NCI-H2107 treated with DMSO at 0.1 percent for 48 hours (cell line): Measurements from ENCODE around the gene DACH1.
"Not testable (repeated sequence)": the region's sequence is repeated elsewhere in the genome, so short reads cannot be mapped to it uniquely, and the experiment has no call there.

ENCODE experiments used
- DNase-seq: peaks from one replicate; lab custom pipeline; 2025; ENCODE audit not compliant: unreplicated experiment; lab: John Stamatoyannopoulos, UW

Gene DACH1

GRCh38 chr13:71867131-71867814, at the start of gene DACH1:
TSS of gene DACH1 (minus strand) at chr13:71867204.
- peak; percentile 87 for DNase-seq

DNA sequence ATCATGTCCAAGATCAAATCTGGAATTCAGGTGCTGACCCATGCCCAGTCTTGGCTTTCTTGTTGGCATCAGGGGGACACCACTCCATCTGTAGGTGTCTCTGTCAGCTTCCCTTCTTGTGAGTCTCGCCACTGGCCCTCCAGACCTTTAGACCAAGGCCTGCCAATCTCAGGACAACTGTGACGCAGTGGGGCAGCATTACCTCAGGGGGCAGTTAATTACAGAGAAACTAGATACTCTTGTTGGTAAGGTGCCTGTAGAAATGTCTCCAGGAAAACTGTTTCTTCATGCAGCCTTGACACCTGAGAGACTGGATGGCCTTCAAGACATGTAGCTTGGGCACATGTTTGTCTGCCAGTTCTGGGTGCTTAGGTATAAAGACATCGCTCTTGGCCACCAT, 46.7 kb upstream of the DACH1 start:
- DNase-seq: no peak

DNA sequence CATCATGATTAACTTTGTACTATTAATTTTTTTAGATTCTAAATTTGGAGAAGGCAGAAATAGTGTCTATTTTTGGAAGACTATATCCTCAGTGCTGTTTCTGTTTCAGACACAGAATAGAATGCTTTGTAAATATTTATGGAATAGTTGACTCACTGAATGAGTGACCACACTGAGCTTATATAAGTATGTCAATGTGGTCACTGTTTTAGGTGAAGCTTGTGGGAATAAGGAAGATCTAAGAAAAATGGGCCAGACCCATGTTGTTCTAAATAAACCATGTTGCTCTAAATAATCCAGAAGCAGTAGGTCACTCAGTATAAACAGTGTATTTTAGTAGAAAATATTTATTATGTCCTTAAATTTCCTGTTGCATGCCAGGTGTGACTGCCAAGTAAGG, 45.5 kb upstream of the DACH1 start:
- no peak for DNase-seq

DNA sequence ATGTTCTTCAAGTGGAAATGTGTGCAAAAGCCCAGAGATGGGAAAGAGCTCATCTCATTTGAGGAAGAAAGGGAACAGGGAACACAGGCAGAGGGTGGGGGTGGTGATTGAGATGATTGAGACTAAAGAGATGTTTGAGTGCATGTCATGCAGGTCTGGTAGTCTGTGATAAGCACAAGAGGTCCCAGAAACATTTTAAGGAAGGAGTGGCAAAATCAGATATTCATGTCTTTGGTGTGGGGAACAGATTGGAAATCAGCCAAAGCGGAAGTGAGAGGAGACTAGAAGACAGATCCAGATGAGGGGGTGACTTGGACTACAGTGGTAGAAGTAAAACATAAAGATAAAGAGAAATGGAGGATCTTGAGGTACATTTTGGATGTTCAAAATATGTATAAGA, 39.4 kb upstream of the DACH1 start:
- DNase-seq: no peak

GRCh38 chr13:71902676-71903075, 35.7 kb upstream of the DACH1 start:
- no peak for DNase-seq

GRCh38 chr13:71893506-71893905, 26.5 kb upstream of the DACH1 start:
- not testable (repeated sequence) for DNase-seq

GRCh38 chr13:71886880-71887279, 19.9 kb upstream of the DACH1 start:
- DNase-seq: no peak

DNA sequence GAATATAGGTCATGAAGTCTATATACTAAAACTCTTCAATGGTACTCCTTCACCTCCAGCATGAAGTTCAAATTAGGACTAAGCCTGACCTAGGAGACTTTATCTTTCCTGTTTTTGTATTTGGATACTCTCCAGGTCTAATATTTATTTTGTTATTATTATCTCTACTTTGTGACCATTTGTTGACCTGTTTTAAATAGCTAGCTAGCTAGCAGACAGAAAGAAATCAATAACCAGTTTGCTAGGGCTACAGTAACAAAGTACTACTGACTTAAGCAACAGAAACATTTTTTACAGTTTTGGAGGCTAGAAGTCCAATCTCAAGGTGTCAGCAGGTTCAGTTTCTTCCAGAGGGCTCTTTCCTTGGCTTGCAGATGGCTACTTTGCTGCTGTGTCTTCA, 15.1 kb upstream of the DACH1 start:
- no peak for DNase-seq

- DNase-seq: no peak
Measured at GRCh38 chr13:71880753-71881541, 13.9 kb upstream of the DACH1 start.

DNA sequence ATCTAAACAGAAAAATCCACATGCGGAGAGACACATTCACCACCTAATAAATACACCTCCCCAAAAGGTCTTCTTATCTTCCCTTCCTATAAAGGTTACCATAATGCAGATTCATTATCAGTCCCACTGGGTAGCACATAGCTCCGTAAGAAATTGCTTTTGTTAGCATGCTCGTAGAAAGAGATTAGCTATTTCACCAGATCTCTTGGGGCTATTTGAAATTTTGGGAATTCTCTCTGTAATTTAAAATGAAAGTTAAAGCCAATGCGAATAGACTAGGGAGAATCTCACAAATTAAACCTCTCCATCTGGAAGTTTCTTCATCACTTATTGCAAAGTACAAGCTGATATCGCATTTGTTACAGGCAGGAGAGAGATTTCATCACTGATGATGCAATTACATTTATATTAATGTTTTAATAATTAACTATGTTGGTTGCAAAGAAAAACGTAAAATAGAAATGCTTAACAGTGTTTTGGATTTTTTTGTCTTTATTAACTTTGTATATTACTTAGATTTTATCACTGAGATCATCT, 12.9 kb upstream of the DACH1 start:
- DNase-seq: no peak

DNA sequence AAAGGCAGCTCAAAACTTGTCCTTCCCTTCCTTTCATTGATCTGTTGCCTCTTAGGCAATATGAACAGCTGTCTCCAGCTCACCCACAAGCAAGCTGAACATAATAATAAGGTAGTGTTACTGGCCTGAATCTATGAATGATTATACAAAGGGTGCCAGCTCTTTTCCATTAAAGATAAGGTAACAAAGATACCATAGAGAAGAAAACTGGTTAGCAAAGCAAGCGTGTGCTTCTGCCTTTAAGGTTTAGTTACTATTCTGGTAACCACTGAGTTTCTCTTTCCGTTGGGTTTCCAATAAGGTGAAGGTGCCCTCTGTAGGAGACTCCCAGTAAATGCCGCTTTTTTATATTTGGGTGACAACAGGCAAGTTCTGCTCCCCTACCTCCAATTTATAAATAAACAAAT, 12.1 kb upstream of the DACH1 start:
- DNase-seq: peak; percentile 98

DNA sequence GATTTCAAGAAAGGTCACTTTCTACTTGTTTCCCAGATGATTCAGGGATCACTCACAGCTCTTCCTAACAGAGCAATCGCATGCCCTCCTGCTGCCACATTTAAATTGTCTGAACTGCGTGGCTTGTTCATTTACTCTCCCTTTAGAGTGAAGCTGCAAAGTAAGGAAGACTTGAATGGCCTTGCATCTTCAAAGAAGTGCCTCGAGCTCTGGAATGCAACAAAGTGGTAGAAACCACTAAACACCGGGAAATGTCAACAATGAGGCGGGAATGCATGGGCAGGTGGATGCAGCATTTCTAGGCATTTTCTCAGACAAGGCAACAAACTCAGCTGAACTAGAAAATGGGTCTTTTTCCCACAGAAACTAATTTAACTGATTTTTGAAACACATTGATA, 10.3 kb upstream of the DACH1 start:
- DNase-seq: peak; percentile 73

- DNase-seq: peak; percentile 73
Measured at GRCh38 chr13:71876648-71877255, 9.7 kb upstream of the DACH1 start.

GRCh38 chr13:71875823-71876222, 8.8 kb upstream of the DACH1 start:
- no peak for DNase-seq

DNA sequence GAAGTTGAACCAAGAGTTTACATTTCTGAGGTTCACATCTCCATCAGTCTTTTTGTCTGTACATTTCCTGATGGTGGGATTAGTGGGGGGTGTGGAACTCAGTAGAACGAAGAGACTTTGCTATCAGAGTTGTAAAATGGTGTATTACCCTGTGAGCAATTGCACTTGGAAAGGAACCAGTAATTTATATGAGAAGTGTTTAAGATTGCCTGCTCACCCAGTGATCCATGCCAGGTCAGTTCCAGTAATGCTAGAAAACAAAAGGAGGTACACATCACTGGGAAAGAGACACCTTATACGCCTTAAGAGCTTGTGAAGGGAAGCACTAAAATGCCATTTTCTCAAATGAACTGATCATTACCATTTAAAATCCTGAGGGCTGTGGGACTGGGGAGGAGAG, 7.5 kb upstream of the DACH1 start:
- DNase-seq: peak; percentile 84

DNA sequence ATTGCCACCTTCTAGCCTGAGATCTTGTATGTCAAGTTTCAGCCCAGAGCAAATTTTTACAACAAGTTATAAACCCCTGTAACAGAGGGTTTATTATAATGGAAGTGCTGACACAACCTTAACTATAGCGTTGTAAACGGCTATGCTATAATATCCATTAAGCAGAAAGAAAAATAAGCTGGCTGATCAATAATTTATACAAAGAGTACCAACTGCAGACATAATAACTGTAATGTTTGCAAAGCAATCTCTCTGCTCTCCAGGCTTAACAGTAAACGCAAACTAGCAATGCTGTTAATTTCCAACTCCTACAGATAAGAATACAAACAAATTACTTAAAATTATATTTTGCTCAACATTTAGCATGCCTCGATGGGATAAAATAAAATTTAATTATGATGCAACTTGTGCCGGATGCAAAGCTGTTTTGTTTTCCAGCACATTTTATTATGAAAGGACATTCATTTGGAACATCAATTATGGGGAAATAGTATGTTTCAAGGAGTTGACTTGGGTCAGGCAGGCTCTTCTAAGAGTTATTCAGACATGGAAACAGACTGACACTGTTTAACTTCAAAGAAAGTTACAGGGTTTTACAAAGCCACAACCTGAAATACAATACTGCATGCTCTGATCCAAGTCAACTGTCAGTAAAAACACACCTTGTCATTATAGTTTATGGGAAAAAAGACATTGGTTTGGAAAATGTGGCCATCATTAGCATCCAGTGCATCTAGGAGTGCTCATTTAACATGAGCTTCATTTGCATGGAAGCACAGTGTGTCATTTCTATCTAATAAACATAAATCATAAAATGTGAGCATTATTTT, 6.6 kb upstream of the DACH1 start:
- peak; percentile 36 for DNase-seq

DNA sequence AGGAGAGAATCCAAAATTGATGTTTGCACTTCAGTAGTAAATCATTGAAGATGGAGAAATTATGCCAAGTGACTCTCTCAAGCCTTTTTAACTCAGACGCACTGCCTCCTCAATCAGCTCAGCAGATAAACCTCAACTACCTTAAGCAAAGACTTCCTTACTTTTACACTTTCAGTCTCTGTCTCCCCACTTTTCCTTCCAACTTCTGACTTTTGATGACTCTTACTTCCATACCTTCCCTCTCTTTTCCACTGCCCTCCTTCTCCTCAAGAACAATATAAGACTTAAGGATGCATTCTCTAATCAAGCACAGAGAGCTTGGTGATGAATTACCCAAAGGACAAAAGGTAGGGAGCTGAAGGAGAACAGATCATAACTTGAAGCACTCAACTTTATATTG, 4.8 kb upstream of the DACH1 start:
- DNase-seq: no peak

DNA sequence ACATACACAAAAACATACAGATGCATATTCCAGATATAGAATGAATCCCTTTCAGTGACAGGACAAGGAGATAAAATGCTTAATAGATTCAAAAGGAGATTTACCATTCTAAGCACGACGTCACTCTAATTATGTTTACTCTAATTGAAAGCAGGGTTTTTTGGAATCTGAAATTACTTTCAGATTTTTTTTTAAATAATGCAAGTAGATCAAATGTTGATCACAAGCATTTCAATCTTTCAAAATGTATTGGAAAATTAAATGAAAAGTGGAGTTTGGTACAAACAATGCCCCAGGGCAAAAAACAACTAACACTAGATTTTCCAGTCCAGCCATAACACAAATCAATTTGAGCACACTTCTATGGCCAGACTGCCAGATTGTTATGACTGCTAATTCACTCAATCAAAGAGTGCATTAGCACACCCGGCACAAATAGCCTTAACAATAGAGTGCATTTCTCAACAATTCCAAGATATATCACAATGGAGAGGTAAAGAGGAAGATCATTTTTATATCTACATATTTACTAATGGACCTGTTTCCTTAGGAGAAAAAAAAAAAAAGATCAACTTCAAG, 4.3 kb upstream of the DACH1 start:
- no peak for DNase-seq

- no peak for DNase-seq
Measured at GRCh38 chr13:71870100-71870499, 3.1 kb upstream of the DACH1 start.

DNA sequence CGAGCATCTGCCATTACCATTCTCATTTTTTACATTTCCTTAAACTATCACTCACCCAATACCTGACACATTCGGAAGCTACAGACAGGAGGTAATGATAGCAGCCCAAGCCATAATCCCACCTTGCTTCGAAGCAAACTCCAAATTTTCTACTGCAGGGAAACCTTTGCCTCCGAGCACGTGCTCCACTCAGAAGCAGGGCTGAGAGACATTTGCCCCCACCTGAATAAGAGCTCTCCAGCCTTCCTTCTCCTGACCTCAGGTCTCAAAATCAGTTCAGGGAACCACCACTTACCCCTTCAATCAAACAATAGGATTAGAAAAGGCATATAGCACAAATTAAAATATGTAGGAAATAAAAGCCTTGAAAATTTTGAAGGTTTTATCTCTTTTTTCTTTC, 2.3 kb upstream of the DACH1 start:
- DNase-seq: no peak
